HPDE6-E6E7 (cell line): ENCODE measurements around the gene ARVCF.

Source experiments
- DNase-seq: peaks from one replicate; pipeline ENCODE4 v3.0.0; 2011; ENCODE audit warnings: missing footprints; ENCODE audit errors: extremely low spot score

Gene ARVCF

DNA sequence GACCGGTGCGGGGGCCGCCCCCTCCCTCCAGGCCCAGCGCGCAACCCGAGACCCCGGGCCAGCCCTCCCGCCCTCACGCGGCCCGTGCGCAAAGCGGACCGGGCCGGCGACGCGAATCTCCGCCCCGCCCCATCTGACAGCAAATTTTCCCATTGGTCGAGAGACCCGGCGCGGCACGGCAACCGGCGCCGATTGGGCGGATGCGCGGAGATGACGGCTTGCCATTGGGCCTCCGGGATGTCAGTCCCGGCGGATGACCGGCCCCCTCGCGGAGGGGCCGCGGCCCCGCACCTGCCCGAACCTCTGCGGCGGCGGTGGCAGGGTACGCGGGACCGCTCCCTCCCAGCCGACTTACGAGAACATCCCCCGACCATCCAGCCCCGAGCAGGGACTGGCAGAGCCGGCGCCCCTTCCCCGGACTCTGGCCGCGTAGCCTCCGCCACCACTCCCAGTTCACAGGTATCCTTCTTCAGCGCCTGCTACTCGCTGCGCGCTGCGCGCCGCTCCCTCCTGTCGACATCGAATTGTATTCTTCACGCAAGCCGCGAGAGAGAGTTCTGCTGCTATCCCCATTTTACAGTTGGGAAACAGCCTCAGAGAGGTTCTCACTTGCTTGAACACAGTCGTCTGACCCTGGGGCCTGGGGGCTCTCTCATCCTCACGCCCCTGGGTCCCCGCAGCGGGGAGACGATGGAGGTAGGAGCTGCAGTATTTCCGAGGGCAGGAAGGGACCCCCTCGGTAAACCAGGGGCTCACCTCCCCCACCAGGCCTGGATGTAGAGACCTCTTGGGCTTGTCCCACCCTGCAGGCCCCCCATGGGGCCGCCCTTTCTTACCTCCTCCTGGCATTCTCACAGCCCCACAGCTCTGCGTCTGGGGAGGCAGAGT lies at the start of gene ARVCF:
ARVCF (minus strand) TSS at position 90 of the 888 bp plus-strand sequence. CDS start 26,029 bp downstream, outside the sequence.
- DNase-seq: peak; percentile 98

DNA sequence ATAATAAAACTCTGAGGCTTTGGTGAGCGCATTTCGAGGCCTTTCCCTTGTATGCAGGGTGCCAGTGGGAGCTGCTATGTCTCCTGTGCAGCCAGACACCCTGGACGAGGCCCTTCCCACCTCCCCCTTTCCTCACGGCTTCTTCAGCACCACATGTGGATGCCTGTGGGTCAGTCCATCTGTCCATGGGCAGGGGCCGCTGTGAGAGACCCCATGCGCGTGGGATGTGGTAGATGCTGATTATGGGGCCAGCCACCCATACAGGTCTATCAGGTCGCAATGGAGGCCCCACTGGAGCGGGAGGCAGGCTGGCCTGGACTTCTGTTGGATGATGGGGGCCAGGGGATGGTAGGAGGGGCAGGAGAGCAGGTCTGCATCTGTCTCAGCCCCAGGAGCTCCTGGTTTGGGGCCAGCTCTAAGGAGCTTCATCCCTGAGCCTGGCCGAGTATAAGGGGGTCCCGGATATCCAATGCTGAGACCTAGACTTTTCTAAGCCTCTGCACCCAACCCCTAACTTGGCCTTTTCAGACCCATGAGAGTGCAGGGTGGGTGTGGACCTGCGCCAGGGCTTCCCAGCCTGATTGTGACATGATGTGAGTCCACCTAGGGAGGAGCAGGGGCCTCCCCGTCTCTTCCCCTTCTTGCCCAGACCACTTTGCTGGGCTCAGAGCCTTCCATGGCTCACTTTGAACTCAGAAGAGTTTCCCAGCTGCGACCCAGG lies 49.4 kb upstream of the ARVCF start:
- no peak for DNase-seq

DNA sequence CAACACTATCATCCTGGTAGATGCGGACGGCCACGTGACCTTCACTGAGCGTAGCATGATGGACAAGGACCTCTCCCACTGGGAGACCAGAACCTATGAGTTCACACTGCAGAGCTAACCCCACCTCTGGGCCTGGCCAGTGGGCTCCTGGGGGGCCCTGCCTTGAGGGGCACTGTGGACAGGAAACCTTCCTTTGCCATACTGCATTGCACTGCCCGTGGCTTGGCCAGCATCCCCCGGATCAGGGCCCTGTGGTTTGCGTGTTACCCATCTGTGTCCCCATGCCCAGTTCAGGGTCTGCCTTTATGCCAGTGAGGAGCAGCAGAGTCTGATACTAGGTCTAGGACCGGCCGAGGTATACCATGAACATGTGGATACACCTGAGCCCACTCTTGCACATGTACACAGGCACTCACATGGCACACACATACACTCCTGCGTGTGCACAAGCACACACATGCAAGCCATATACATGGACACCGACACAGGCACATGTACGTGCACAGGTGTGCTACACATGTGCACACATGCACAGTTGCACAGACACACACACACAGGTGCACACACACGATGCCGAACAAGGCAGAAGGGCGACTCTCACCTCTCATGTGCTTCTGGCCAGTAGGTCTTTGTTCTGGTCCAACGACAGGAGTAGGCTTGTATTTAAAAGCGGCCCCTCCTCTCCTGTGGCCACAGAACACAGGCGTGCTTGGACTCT lies 48.1 kb upstream of the ARVCF start:
- DNase-seq: no peak

DNA sequence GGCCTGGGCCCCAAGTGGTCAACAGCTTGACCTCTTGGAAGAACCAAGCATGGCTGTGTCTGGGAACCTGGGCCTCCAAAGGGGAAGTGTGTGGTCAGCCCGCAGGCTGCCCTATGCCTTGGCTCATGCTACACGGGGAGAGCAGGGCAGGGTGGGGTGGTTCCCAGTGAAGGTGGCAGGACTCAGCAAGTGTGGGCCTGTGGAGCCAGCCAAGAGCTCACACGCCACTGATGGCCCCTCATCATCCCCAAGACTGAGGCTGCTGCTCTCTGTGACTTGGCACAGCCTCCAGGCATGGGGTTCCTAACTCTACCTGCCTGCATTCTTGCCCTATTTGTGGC lies 47.5 kb upstream of the ARVCF start:
- DNase-seq: no peak

DNA sequence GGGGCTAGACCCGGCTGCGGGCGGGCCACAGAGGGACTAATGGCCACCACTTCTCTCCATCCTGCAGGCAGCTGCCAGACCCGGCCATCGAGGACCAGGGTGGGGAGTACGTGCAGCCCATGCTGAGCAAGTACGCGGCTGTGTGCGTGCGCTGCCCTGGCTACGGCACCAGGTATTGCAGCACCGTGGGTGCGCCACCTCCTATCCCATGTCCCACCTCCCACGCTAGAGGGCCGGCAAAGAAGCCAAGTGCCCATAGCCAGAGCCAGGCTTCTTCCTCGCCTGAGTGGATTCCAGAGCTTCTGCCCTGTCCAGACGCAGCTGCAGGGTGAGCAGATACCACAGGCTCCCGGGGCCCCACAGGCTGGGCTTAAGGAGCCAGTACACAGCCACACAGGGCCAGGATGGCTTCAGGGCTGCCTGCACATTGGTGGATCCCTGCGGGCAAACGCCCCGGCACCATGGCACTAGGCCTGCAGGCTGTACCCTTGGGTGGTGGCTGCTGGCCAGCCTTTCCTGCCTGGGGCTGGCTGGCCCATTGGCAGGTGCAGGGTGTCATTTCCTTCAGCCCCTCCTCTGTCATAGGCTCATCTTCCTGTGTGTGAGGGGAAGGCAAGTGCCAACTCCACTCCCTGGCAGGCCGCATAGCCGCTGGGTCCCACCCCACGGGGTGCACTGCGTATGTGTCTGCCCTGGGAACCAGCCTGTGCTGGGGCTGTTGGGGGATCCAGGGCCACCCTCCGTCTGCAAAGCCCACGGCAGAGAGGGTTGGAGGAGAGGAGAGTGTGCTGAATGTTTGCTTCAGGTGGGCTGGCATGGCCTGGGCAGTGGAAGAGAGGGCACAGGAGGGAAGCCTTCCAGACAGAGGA lies 46.9 kb upstream of the ARVCF start:
- DNase-seq: no peak

DNA sequence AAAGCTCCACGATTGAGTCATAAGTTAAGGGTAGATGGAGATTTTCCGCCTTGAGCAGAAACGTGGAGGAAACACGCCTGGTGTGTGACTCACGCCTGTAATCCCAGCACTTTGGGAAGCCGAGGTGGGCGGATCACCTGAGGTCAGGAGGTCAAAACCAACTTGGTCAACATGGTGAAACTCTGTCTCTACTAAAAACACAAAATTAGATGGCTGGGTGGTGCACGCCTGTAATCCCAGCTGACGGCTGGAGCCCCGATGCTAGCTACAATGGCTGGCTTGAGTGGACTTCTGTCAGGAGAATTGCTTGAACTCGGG lies 46.1 kb upstream of the ARVCF start:
- no peak for DNase-seq

DNA sequence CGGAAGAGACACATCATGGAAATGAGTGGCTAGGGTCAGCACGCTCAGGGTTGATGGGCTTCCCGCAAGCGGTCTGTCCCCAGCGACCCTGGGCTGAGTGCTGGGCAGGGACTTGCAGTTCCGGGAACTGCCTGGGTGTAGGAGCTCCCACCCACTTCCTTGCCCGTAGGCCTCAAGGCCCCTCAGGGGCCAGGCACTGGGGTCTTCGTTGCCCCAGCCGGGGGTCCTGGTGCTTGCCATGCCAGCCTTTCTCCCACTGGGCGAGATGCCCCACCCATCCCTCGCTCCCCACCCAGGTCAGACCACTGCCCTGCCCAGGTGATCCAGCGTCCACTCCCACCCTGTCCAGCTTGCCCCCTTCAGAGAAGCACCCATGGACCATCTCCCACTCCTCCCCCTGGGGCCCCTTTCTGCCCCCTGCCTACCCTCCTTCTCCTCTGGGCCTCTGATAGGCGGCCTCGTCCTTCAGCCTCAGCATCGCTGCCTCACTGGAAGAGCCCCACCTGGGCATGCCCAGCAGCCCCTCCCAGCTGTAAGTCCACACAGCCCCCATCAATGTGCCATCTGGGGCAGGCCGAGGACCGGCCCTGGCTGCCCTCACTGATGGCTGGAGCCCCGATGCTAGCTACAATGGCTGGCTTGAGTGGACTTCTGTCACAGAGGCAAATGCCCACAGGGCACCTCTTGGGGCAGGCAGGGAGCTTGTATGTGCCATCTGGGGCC lies 45.6 kb upstream of the ARVCF start:
- peak; percentile 92 for DNase-seq

- DNase-seq: peak; percentile 75
Measured at GRCh38 chr22:20061481-20061861, 44.8 kb upstream of the ARVCF start.

DNA sequence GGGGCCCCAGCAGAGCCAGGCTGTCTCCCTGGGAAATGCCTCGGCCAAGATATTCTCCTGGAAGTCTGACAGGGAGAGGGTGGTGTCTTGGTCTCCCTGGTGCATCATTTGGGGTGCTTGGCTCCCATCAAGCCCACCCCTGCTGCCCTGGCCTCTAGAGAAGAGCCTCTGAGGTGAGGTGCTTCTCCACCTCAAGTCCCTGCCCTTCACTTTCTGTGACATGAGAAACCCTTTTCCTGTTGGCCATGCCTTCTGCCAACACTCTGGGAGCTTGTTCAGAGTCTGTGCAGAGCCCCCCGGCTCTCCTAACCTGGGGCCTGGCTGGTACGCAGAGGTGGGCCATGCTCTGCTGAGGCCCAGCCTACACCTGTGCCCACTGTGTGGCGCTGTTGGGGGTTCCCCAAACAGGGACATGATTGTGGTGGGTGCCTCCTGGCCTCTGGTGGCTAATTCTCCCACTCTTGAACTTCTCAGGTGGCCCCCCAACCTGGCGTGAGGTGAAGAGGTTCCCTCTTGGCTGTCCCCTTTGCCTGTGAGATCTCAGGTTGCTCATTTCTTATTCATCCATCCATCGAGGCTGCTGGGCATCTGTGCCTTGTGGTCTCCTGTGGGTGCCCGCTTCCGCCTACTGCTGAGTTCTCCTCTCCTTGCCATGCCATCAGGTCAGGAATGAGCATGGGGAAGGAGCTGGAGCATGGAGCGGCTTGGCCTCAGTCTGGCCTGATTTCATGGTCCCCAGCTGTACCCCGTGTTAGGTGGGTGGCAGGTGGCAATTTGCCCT lies 44.3 kb upstream of the ARVCF start:
- DNase-seq: no peak

GRCh38 chr22:20058989-20059770 lies 42.6 kb upstream of the ARVCF start:
- DNase-seq: no peak

- no peak for DNase-seq
Measured at GRCh38 chr22:20057596-20058268, 41.1 kb upstream of the ARVCF start.

GRCh38 chr22:20056696-20057386 lies 40.2 kb upstream of the ARVCF start:
- DNase-seq: no peak

- DNase-seq: no peak
Measured at GRCh38 chr22:20056161-20056560, 39.5 kb upstream of the ARVCF start.

DNA sequence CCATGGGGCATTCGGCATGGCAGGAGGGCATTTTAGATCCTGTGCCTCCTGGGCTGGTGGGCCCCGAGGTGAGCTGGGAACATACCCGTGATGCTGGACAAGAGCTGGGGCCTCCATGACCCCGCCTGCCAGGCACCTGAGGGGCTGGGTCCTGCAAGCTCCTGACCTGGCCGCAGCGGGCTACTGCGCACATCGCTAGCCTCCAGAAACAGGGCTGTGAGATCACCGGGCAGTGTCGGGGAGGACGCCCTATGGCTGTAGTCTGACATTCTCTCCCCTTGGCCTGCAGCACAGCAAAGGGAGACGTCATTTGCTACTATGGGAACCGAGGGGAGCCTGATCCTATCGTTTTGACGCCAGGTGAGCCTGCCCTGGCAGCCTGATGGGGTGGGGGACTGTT lies 39.0 kb upstream of the ARVCF start:
- DNase-seq: no peak

GRCh38 chr22:20055144-20055543 lies 38.5 kb upstream of the ARVCF start:
- no peak for DNase-seq

DNA sequence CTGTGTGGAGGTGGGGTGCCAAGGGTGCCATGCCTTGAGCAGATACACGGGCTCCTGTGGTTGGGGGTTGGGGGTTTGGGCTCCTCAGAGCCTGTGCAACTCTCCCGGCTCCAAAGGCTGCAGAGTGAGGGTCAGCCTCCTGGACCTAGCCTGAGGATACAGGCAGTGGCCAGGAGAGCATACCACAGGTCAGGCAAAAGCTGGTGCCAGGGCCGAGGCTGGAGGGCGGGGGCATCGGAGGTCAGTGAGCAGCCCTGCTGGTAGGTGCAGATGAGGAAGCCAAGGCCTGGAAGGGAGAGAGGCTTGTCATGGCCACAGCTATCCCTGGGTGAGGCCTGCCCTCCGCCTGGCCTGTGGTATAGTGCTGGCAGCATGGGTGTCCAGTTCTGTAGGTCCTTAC lies 37.9 kb upstream of the ARVCF start:
- DNase-seq: no peak

DNA sequence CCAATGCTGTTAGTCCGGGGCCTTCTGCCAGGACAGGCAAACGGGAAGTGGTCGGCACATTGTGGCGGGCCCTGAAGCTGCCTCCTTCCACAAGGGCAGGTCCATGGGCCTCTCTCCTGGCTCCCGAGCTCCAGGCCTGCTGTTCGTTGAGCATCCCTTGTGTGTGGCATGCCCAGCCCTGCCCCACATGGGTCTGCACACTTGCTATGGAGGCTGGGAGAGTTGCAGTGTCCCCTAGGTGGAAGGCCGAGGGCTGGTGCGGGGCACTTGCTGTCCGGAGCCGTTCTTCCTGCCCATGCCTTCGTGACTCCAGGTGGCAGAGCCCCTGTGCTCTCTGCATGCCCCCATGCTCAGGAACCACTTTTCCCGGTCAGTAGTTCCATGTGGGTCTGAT lies 37.4 kb upstream of the ARVCF start:
- no peak for DNase-seq

GRCh38 chr22:20053407-20054033 lies 36.9 kb upstream of the ARVCF start:
- DNase-seq: no peak
